NCI-H2107 treated with DMSO at 0.1 percent for 48 hours (cell line): ENCODE results near the gene RCL1.
"Not testable (repeated sequence)": the region's sequence is repeated elsewhere in the genome, so short reads cannot be mapped to it uniquely, and the experiment has no call there.

Experiments
- DNase-seq: peaks from one replicate; lab custom pipeline; 2025; ENCODE audit not compliant: unreplicated experiment; lab: John Stamatoyannopoulos, UW

Gene RCL1

DNA sequence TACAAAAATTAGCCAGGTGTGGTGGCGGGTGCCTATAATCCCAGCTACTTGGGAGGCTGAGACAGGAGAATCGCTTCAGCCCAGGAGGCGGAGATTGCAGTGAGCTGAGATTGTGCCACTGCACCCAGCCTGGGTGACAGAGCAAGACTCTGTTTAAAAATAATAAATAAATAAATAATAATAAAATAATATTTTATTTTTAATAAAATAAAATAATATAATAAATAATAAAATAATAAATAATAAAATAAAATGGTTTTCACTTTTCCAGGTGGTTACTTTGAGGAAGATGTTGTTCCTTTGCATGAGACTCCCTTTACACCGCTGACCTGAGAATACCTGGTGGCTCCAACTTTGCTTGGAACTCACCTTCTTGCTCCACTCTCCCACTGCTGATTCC lies 82.8 kb downstream of the RCL1 start:
- no peak for DNase-seq

DNA sequence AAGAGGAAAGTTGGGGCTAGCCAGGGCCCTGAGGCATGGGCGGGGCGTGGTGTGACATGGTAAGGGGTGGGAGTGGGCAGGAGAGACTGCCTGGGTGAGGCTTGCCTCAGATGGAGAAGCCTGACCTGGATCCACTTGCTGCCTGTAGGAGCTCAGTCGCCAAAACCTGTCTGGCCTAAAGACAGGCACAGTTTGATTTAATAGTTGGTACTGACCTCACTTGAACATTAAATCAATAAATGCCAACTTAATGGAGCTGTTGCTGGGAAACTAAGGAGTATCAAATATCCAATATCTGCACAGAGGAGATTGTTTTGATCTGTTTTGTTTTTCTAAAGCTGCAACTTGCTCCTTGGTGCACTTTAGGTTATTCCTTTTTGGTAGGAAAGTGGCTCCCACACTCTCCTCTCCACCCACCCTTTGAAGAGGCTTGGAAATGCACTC lies 86.4 kb downstream of the RCL1 start:
- no peak for DNase-seq

DNA sequence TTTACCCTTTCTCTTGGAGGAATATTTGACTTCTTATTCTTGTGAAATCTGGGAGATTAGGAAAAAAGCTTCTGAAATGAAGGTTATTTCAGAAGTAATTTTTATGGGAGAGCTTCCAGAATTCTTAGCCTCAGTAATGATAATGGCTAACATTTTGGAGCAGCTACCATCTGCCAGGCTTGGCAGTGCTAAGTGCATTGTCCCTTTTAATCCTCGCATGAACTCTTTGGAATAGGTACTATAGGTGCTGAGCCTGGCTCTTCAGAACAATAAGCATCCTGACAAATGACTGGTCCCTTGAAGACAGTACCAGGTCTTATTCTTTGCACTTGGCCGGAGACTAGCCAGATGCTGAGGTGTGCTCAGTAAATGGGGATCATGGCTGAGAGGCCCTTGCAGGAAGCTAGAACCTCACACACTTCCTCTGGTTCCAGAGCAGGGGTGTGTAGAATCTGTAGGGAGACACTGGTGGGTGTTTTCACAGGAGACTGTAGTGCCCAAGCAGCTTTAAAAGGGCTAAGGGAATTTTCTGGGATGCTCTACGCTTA lies 90.7 kb downstream of the RCL1 start:
- no peak for DNase-seq

DNA sequence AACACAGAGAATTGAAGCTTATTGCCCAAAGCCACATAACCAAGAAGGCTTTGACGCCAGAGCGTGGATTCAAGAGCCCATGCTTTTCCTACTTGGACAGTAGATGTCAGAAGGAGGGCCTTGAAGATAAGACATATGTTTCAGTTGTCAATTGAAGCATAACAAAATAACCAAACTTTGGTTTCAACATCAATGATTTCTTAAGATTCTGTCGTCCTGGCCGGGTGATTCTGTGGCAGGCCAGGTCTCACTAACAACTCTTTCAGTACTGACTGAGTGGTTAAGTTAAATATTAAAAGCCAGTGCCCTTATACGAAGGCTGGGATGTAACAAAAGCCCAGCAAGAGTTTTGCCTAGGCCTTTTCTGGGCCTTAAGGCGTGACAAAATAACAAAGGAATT lies 94.0 kb downstream of the RCL1 start:
- no peak for DNase-seq

DNA sequence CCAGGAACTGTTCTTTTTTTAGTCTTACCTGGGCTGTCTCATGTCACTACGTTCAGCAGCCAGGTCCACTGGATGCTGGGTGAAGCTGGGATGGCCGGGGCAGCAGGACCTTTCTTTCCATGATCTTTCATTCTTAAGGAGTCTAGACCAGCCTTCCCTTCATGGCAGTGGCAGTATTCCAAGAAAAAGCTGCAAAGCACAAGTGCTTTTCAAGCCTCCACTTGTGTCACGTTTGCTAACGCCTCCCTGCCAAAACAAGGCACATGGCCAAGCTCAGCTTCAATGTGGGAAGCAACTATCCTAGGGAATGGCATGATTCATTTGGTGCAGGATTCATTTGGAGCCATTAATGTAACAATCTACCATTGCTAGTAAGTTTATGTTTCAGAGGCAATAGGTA lies 94.8 kb downstream of the RCL1 start:
- no peak for DNase-seq

GRCh38 chr9:4890242-4890641 lies 97.5 kb downstream of the RCL1 start:
- no peak for DNase-seq

GRCh38 chr9:4890929-4891328 lies 98.2 kb downstream of the RCL1 start:
- DNase-seq: no peak

DNA sequence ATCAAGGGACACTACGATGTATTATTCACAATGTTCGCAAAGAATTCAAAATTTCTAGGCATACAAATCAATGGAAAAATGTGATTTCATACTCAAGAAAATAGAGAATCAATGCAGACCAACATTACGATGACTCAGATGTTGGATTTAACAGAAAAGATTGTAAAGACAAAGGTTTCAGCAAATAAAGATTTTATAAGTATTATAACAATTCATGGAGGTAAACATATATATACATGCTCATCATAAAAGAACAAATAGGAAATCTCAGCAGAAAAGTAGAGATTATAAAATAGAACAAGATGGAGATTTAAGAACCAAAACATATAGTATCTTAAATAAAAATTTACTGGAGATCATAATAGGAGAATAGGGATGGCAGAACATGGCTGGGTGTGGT lies 98.9 kb downstream of the RCL1 start:
- DNase-seq: no peak

- no peak for DNase-seq
These were observed 99.9 kb downstream of the RCL1 start for GRCh38 chr9:4892501-4893194.

DNA sequence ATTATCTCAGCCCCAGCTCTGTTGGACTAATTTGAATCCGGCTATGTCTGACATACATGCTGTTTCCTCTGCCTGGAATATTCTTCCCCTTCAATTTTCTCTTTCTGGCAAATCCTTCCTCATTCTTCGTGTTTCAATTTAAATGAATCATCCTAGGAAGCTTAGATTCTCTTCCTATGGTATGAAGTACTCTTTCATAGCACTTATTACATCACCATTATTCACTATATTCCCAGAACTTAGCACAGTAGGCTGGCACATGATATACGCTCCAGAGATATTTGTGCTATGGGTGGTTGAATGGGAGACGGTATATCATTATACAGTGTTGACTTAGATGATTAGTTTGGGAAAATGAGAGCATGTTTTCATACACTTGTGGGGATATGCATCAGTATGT lies 101.3 kb downstream of the RCL1 start:
- no peak for DNase-seq

DNA sequence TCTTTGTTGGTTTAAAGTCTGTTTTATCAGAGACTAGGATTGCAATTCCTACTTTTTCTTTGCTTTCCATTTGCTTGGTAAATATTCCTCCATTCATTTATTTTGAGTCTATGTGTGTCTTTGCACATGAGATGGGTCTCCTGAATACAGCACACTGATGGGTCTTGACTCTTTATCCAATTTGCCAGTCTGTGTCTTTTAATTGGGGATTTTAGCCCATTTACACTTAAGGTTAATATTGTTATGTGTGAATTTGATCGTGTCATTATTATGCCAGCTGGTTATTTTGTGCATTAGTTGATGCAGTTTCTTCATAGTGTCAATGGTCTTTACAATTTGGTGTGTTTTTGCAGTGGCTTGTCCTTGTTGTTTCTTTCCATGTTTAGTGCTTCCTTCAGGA lies 107.1 kb downstream of the RCL1 start:
- DNase-seq: not testable (repeated sequence)

DNA sequence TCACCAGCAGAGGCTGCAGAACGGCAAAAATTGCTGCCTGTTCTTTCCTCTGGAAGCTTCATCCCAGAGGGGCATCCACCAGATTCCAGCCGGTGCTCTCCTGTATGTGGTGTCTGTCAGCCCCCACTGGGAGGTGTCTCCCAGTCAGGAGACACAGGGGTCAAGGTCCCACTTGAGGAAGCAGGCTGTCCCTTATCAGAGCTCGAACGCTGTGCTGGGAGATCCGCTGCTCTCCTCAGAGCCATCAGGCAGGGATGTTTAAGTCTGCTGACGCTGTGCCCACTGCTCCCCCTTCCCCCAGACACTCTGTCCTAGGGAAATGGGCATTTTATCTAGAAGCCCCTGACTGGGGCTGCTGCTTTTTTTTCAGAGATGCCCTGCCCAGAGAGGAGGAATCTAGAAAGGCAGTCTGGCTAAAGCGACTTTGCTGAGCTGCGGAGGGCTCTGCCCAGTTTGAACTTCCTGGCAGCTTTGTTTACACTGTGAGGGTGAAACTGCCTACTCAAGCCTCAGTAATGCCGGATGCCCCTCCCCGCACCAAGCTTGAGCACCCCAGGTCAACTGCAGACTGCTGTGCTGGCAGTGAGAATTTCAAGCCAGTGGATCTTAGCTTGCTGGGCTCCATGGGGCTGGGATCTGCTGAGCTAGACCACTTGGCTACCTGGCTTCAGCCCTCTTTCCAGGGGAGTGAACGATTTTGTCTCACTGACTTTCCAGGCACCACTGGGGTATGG lies 108.8 kb downstream of the RCL1 start:
- DNase-seq: not testable (repeated sequence)

GRCh38 chr9:4902135-4902475 lies 109.4 kb downstream of the RCL1 start:
- no peak for DNase-seq

DNA sequence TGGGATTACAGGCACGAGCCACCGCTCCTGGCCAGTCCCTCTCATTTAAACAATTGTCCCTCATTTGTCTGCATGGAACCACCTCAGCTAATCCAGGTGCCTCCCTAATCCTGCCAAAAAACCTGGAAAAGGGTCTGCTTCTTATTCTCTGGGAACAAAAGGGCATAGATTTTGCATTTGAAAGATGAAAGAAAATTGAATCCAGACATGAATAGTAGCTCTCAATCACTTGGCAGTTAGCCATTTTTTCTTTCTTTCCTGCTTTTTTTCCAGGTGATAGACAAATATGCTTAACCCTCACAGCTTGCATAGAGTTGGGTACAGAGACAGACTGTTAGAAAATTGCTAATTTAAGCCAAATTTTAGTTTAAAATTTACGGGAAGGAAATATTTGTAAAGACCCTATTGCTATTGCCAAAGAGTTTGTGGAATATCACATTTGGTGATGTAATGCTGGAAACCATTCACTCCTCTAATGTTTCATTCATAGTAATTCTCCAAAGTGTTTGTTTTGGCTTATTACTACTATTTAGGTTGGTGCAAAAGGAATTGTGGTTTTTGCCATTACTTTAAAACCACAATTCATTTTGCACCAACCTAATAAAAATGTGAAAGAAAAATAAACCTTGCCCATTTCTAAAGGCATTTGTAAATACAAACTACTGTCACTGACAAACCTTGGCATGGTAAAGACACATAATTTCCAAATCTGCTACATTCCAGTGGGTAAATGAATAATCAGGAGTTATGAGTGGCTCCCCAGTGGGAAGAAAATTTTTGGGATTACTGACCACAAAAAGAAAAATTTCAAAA lies 111.8 kb downstream of the RCL1 start:
- no peak for DNase-seq

- no peak for DNase-seq
These were observed 112.4 kb downstream of the RCL1 start for GRCh38 chr9:4905135-4905490.
